Caco-2 (cell line): ENCODE measurements around the gene P3H2. TPM values are rescaled to one million over a fixed set of nuclear protein-coding genes. Genes with fewer than 3 reads are reported as not detected.
A peak's percentile ranks its signal among the peaks of the same experiment; 100 is the strongest.

Source experiments
- BruUV-seq: library from RNA; stranded (reverse); fragments of 400-500 nt; replicated peaks from 2 replicates; lab custom pipeline; 2021; lab: Mats Ljungman, UMichigan
- CTCF ChIA-PET: fragments of 300-600 bp; sonication (Branson Sonifier 250); formaldehyde crosslinking; loops from one replicate; lab custom pipeline; 2022; ENCODE audit warnings: antibody characterized with exemption; lab: Charles Lee
- POLR2A ChIA-PET: fragments of 300-600 bp; sonication (Branson Sonifier 250); formaldehyde crosslinking; loops from one replicate; lab custom pipeline; 2022; ENCODE audit warnings: antibody characterized with exemption; lab: Charles Lee
- DNase-seq, 2 experiments: peaks; one replicate each; pipeline versions ENCODE4 v3.0.0 to v3.0.0-alpha.2; 2020 to 2022
- H3K27me3 ChIP-seq: replicated peaks from 2 replicates; pipeline ENCODE4 v1.6.0; 2011; ENCODE audit warnings: low read length; ENCODE audit not compliant: control insufficient read depth, insufficient read depth
- H3K36me3 ChIP-seq: 2 replicates; pipeline ENCODE4 v1.5.1; 2011; ENCODE audit warnings: low read length; ENCODE audit not compliant: control insufficient read depth, insufficient read depth
- H3K4me1 ChIP-seq: fragments of 250-450 bp; sonication (Bioruptor Pico); 2 replicates; pipeline ENCODE4 v1.5.1; 2020; ENCODE audit warnings: mild to moderate bottlenecking
- H3K4me3 ChIP-seq: 2 replicates; pipeline ENCODE4 v1.5.1; 2011; ENCODE audit warnings: low read depth, mild to moderate bottlenecking, control low read depth, low read length
- H3K9me3 ChIP-seq: fragments of 250-450 bp; sonication (Bioruptor Pico); 2 replicates; pipeline ENCODE4 v1.5.1; 2020; ENCODE audit warnings: mild to moderate bottlenecking, moderate library complexity
- H3K27ac Mint-ChIP-seq: one replicate; pipeline ENCODE4 v1.8.0; 2022; ENCODE audit warnings: mixed read lengths; ENCODE audit not compliant: unreplicated experiment
- H3K27me3 Mint-ChIP-seq: one replicate; pipeline ENCODE4 v1.8.0; 2022; ENCODE audit warnings: mixed read lengths; ENCODE audit not compliant: insufficient read depth, unreplicated experiment
- H3K36me3 Mint-ChIP-seq: one replicate; pipeline ENCODE4 v1.8.0; 2022; ENCODE audit warnings: mild to moderate bottlenecking, mixed read lengths; ENCODE audit not compliant: insufficient read depth, unreplicated experiment
- H3K4me1 Mint-ChIP-seq: one replicate; pipeline ENCODE4 v1.8.0; 2022; ENCODE audit warnings: low read depth, mixed read lengths; ENCODE audit not compliant: unreplicated experiment
- H3K4me3 Mint-ChIP-seq: one replicate; pipeline ENCODE4 v1.8.0; 2022; ENCODE audit warnings: mild to moderate bottlenecking, moderate library complexity, mixed read lengths; ENCODE audit not compliant: unreplicated experiment
- H3K9me3 Mint-ChIP-seq: one replicate; pipeline ENCODE4 v1.8.0; 2022; ENCODE audit warnings: mixed read lengths; ENCODE audit not compliant: unreplicated experiment
- intact Hi-C: fragments of 100-400 bp; cut with micrococcal nuclease; formaldehyde crosslinking; loops from one replicate; pipeline ENCODE4 v1.10.0; 2022; ENCODE audit not compliant: unreplicated experiment
- total RNA-seq: library from RNA; stranded (reverse); gene quantifications from 2 replicates; pipeline ENCODE4 v1.2.3, GENCODE V29; 2022
- TF ChIP-seq, protein P1 (sequence below), 2 experiments: fragments of 200-600 bp in 1 of 2; IDR thresholded peaks; 1 replicate in 1 of 2; 2 replicates in 1 of 2; pipeline versions ENCODE4 v1.5.1 to v1.8.0; 2011 to 2022; ENCODE audit warnings: antibody characterized with exemption in 1 of 2, control low read depth in 1 of 2, inconsistent platforms in 1 of 2, low read depth in 1 of 2, low read length in 1 of 2, mild to moderate bottlenecking in 1 of 2, moderate library complexity in 1 of 2; ENCODE audit not compliant: insufficient read depth in 1 of 2, severe bottlenecking in 1 of 2, unreplicated experiment in 1 of 2

P3H2 gene
- total RNA-seq, 1 experiment from 2014 or later, result 55.8 TPM

DNA sequence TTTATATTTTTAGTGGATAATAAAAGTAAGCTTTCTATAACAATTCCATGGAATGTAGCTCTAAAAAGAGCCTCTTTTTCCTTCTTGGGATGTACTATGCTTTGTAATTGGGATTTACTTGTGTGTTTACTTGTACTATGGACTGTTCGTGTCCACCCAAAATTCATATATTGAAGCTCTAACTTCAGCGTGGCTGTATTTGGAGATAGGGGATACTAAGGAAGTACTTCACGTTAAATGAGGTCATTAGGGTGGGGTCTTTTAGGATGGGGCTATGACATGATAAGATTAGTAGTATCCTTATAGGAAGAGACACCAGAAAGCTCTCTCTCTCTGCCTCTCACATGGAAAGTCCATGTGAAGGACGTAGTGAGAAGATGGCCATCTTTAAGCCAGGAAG lies 64.9 kb downstream of the P3H2 start:
- BruUV-seq, result no TSS peak
- H3K36me3 Mint-ChIP-seq, result no peaks in the 10 kb centered on the region
- H3K9me3 ChIP-seq, result no peaks in the 10 kb centered on the region
- H3K4me3 Mint-ChIP-seq, result no peak overlapping the region
- ChIA-PET POLR2A (no interaction called here), CTCF (no interaction called here)
- H3K9me3 Mint-ChIP-seq, result no peaks in the 10 kb centered on the region
- H3K27ac Mint-ChIP-seq, result no peak overlapping the region
- H3K4me1 ChIP-seq, result peaks cover 11% of the 10 kb centered on the region
- H3K4me3 ChIP-seq, result no peak overlapping the region
- peaks cover 19% of the 10 kb centered on the region for H3K4me1 Mint-ChIP-seq
- no peak for DNase-seq
- no peaks in the 10 kb centered on the region for H3K27me3 ChIP-seq
- intact Hi-C loops, result no loop called here
- no peaks in the 10 kb centered on the region; the same call in 1 of the 2 replicates for H3K36me3 ChIP-seq
- no peaks in the 10 kb centered on the region for H3K27me3 Mint-ChIP-seq
- TF ChIP-seq, protein P1, sequence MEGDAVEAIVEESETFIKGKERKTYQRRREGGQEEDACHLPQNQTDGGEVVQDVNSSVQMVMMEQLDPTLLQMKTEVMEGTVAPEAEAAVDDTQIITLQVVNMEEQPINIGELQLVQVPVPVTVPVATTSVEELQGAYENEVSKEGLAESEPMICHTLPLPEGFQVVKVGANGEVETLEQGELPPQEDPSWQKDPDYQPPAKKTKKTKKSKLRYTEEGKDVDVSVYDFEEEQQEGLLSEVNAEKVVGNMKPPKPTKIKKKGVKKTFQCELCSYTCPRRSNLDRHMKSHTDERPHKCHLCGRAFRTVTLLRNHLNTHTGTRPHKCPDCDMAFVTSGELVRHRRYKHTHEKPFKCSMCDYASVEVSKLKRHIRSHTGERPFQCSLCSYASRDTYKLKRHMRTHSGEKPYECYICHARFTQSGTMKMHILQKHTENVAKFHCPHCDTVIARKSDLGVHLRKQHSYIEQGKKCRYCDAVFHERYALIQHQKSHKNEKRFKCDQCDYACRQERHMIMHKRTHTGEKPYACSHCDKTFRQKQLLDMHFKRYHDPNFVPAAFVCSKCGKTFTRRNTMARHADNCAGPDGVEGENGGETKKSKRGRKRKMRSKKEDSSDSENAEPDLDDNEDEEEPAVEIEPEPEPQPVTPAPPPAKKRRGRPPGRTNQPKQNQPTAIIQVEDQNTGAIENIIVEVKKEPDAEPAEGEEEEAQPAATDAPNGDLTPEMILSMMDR (IDR thresholded peaks at IDR 0.05; ENCODE audit: insufficient read depth in 1 of 2, low read depth in 1 of 2, low read length in 1 of 2, severe bottlenecking in 1 of 2, unreplicated experiment in 1 of 2), result no peak

DNA sequence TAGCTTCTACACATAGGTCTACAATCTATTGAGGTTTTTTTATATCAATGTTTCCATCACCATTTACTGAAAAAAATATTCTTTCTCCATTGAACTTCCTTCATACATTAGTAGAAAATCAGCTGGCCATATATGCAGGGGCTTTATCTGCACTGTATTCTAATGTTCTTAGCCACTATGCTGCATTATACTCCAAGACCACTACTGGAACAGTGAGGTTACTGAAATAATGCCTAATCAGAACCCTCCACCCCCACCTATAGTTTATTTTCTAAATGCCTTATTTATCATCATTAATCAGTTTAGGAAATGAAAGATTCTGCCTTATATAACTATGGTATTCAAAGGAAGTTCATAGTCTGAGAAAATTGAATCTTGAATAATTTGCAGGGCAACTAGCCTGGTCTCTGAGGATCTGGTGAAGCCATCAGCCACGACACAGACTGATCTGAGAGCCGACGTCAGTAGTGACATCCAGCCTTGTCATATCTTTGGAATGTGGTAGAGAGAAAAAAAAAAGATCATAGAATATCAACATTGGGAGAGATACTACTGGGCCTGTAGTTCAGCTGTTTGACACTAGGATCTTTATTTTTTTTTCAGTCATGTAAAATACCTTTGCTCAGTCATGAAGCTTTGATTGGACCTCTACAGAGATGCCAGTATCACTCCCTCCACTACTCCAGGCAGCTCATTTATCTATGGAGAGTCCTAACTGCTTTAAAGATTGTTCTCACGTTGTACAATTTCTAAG lies 66.6 kb downstream of the P3H2 start:
- ChIA-PET POLR2A (interaction anchor here (0.5 to 0.9 kb wide), 2 partner anchors 16 to 66 kb away, joined by 3 to 4 read pairs; partner anchors contain the start of gene P3H2), CTCF (interaction anchor here (0.6 to 1.1 kb wide), 3 partner anchors 16 to 67 kb away, joined by 4 to 5 read pairs (median 4); partner anchors contain the start of gene P3H2)
- H3K27ac Mint-ChIP-seq, result peak overlapping the region; percentile 74
- peaks cover 11% of the 10 kb centered on the region for H3K4me1 ChIP-seq
- H3K9me3 Mint-ChIP-seq, result no peaks in the 10 kb centered on the region
- no peaks in the 10 kb centered on the region; the same call in 1 of the 2 replicates for H3K36me3 ChIP-seq
- no peaks in the 10 kb centered on the region for H3K27me3 ChIP-seq
- intact Hi-C loops, result loop anchor here (5.0 kb wide), 1 partner anchor 63 kb away; no protein-coding TSS in a partner anchor
- H3K27me3 Mint-ChIP-seq, result no peaks in the 10 kb centered on the region
- no peaks in the 10 kb centered on the region for H3K36me3 Mint-ChIP-seq
- DNase-seq, result peak; percentile 66 to 67
- H3K4me3 ChIP-seq, result no peak overlapping the region
- H3K4me1 Mint-ChIP-seq, result peaks cover 19% of the 10 kb centered on the region
- H3K4me3 Mint-ChIP-seq, result no peak overlapping the region
- no peaks in the 10 kb centered on the region for H3K9me3 ChIP-seq
- BruUV-seq, result TSS peak; percentile 70
- TF ChIP-seq, protein P1 (IDR thresholded peaks at IDR 0.05; ENCODE audit: insufficient read depth in 1 of 2, low read depth in 1 of 2, low read length in 1 of 2, severe bottlenecking in 1 of 2, unreplicated experiment in 1 of 2), result peak in 1 of 2 experiments; percentile 20

DNA sequence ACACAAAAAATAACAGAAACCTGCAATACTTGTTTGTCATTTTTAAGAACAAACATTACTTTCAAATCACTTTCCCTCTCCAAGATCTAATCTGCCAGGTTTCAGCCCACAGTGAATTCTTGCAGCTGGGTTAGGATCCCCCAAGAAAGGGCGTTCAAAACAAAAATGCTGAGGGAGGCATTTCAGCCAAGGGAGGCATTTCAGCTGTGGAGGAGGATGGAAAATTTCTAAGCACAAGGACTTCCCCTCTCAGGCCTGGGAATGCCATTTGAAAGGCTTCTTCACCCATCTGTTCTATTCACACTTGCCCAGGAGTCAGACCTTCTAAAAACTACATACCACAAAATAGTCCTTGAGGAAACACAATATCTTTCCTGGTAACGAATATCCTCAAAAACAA lies 69.1 kb downstream of the P3H2 start:
- Histone ChIP-seq H3K27me3 (no peaks in the 10 kb centered on the region), H3K9me3 (no peaks in the 10 kb centered on the region), H3K4me3 (no peak overlapping the region), H3K4me1 (peaks cover 11% of the 10 kb centered on the region), H3K36me3 (no peaks in the 10 kb centered on the region; the same call in 1 of the 2 replicates)
- H3K27ac Mint-ChIP-seq, result no peak overlapping the region
- ChIA-PET POLR2A (no interaction called here), CTCF (no interaction called here)
- no peaks in the 10 kb centered on the region for H3K36me3 Mint-ChIP-seq
- BruUV-seq, result no TSS peak
- intact Hi-C loops, result loop anchor here (5.0 kb wide), 1 partner anchor 66 kb away; no protein-coding TSS in a partner anchor
- H3K4me3 Mint-ChIP-seq, result no peak overlapping the region
- DNase-seq, result no peak
- H3K9me3 Mint-ChIP-seq, result no peaks in the 10 kb centered on the region
- TF ChIP-seq, protein P1 (IDR thresholded peaks at IDR 0.05; ENCODE audit: insufficient read depth in 1 of 2, low read depth in 1 of 2, low read length in 1 of 2, severe bottlenecking in 1 of 2, unreplicated experiment in 1 of 2), result no peak
- H3K4me1 Mint-ChIP-seq, result peaks cover 19% of the 10 kb centered on the region
- no peaks in the 10 kb centered on the region for H3K27me3 Mint-ChIP-seq
